ENCODE data around the gene UBXN1.
"Not testable (repeated sequence)": the region's sequence is repeated elsewhere in the genome, so short reads cannot be mapped to it uniquely, and the experiment has no call there.

The UBXN1 gene

GRCh38 chr11:62669420-62670161 lies 9.3 kb downstream of the UBXN1 start:
- DNase-seq, result no peak

GRCh38 chr11:62667460-62667859 lies 11.4 kb downstream of the UBXN1 start:
- DNase-seq, result no peak

DNA sequence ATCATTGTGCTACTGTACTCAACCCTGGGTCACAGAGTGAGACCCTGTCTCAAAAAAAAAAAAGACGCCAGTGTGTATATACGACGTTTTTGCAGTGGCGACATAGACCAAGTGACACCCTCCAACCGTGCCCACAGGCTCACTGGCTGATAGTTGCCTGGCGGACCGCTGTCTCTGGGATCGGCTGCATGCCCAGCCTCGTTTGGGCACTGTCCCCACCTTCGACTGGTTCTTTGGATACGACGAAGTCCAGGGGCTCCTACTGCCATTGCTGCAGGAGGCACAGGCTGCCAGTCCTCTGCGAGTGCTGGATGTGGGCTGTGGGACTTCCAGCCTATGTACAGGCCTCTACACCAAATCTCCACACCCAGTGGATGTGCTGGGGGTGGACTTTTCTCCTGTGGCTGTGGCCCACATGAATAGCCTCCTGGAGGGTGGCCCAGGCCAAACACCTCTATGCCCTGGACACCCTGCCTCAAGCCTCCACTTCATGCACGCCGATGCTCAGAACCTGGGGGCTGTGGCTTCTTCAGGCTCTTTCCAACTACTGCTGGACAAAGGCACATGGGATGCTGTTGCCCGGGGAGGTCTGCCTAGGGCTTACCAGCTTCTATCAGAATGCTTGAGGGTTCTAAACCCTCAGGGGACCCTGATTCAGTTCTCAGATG lies 12.5 kb downstream of the UBXN1 start:
- DNase-seq, result no peak

- DNase-seq, result no peak
These were observed 13.1 kb downstream of the UBXN1 start for GRCh38 chr11:62665599-62666258.

DNA sequence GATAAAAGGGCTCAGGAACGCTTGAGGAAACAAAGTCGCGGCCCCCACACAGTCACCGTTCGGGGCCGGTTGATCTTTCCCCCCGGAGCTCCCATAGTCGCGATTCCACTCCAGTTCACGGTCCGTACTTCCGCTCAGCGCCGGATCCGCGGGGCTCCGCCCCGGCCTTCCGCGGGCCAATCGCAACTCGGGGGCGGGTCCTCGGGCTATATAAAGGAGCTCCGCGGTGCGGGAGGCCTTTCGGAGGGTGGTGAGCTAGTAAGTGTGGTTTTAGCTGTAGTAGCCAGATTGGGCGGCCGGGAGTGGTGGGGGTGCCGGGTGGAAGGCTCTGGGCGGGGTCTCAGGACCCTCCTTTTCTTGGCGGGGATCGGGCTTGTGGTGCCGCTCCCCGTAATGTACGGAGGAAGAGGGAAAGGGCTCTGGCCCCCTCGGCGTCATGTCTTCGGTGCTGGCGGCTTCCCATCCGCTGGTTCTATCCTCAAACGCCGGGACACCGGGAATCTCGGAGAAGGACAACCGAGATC lies 13.7 kb downstream of the UBXN1 start, which contains the start of the genes C11orf98 and CSKMT:
Gene C11orf98 (minus strand): TSS at position 136 of the 524 bp plus-strand sequence. CDS start 41 bp downstream, at position 95.
Gene CSKMT (plus strand): TSS at position 238 of the 524 bp plus-strand sequence. CDS start 568 bp downstream, outside the sequence.
- peak; percentile 69 for DNase-seq

GRCh38 chr11:62664405-62665074 lies 14.3 kb downstream of the UBXN1 start:
- no peak for DNase-seq

DNA sequence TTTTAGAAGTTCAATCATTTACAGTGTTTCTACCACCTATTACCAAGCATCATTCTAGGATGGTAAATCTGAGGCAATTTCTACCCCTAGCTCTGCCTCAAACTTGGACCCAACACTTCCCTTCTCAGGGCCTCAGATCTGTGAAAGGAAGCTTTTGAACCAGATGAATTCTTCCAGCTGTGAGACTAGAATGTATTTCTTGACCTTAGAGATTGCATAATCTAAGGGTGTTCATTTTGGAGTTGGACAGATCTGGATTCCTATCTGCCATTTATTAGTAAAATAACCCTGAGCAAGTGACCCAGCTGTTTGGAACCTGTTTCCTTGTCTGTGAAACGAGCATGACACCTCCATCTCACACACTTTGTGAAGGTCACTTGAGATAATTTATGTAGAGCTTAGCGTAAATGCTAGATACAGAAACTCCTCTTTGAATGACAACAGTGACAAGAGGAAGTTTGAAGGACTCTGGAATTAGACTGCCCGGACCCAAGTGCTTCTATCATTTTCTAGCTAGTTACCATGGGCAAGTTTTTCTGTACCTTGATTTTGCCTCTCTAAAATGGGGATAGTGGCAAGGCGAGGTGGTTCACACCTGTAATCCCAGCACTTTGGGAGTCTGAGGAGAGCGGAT lies 22.0 kb downstream of the UBXN1 start:
- DNase-seq, result no peak

DNA sequence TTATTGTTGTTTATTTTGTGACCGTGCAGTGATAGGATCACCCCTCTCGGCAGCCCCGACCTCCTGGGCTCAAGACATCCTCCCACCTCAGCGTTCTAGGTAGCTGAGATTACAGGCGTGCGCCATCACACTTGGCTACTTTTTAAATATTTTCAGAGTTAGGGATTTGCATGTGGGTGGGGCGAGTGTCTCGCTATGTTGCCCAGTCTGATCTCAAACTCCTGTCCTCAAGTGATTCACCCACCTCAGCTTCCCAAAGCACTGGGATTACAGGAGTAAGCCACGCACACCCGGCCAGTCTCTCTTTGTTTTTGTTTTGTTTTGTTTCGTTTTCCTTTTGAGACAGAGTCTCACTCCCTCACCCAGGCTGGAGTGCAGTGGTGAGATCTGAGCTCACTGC lies 24.6 kb downstream of the UBXN1 start:
- no peak for DNase-seq

- DNase-seq, result no peak
These were observed 26.5 kb downstream of the UBXN1 start for GRCh38 chr11:62652161-62653006.

DNA sequence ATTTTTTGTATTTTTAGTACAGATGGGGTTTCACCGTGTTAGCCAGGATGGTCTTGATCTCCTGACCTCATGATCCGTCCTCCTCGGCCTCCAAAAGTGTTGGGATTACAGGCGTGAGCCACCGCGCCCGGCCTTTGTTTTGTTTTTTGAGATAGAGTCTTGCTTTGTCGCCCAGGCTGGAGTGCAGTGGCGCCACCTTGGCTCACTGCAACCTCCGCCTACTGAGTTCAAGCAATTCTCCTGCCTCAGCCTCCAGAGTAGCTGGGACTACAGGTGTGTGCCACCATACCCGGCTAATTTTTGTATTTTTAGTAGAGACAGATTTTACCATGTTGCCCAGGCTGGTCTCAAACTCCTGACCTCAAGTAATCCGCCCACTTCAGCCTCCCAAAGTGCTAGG lies 28.6 kb downstream of the UBXN1 start:
- not testable (repeated sequence) for DNase-seq

GRCh38 chr11:62649486-62649885 lies 29.4 kb downstream of the UBXN1 start:
- DNase-seq, result no peak

DNA sequence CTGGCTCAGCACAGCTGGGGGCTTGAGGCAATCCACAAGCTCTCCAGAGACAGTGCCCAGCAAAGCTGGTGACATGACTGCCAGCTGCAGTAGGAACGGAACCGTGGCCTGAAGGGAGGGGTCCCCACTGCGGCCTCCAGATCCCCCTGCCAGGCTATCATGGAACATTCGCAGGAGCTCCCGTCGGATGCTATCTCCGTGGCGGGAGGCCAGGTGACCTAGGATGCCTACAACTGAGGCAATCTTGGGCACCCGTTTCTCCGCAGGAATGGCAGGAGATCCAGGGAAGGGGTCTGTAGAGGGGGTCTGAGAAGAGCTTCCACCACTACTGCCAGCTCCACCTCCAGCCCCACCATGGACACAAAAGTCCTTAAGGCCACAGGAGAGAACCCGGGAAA lies 29.9 kb downstream of the UBXN1 start:
- no peak for DNase-seq

GRCh38 chr11:62648185-62648966 lies 30.5 kb downstream of the UBXN1 start:
- no peak for DNase-seq

GRCh38 chr11:62647609-62648005 lies 31.3 kb downstream of the UBXN1 start:
- DNase-seq, result no peak

- no peak for DNase-seq
These were observed 31.9 kb downstream of the UBXN1 start for GRCh38 chr11:62646825-62647608.

DNA sequence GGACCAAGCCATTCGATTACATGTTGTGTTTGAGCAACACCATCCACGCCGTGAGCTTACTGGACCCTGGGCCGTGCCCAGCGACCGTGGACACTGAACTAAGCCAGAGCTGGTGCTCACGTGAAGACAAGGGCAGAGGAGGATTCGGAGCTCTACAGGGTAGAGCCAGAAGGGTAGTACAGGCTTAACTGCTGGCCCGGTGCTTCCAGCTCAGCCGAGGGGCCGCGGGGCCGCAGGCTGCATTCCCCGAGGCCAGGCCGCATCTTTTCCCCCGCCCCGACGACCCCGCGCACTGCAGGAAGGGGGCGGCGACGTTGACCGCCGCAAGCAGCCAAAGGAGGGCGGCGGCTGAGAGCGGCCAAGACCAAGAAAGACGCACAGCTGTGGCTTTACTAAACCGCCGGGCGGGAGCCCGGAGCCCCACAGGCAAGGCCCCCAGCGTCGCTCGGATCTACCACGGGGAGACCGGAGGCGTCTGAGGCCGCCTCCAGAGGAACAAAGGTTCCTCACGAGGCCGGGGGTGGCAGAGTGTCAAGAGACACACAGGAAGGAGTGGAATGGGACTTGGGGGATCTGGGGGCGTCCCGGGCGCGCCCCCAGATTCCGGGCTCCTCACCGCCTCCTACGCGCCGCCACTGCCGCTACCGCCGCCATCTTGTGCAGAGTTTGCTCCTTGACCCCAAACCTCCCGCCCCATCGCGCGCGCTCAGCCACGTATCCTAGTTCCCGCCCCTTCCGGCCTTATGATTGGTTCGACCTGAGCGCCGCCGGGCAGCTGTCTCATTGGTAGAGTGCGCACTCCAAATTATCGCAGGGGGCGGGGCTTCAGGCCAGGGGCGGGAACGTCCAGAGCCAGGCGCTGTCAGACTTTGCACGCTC lies 32.7 kb downstream of the UBXN1 start, which contains the start of gene GANAB:
Gene GANAB (minus strand): TSS at position 668 of the 879 bp plus-strand sequence. CDS start 14 bp downstream, at position 654.
- peak; percentile 86 for DNase-seq

DNA sequence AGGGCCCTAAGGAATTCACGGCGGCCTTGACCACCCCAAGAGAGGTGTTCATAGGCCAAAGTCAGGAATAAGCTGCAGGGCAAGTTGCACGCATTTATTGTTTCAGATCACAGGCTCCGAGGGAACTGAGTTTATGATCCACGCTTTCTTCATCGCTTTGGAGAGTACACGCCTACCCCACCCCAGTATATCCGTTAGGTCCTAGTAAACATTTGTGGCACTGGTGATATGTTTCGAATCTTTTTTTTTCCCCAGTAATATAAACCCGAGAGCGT lies 33.3 kb downstream of the UBXN1 start:
- no peak for DNase-seq

DNA sequence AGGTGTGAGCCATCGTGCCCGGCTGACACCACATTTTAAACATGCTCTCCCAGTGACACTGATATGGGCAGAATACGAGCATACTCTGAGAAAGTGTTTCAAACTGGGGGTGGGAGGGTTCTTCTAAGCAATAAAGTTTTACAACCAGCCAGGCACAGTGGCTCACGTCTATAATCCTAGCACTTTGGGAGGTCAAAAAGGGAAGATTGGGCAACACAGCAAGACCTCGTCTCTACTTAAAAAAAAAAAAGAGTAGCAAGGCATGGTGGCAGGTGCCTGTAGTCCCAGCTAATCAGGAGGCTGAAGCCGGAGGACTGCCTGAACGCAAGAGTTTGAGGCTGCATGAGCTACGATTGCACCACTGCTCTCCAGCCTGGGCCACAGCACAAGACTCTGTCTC lies 34.7 kb downstream of the UBXN1 start:
- no peak for DNase-seq

- no peak for DNase-seq
These were observed 46.4 kb downstream of the UBXN1 start for GRCh38 chr11:62632492-62632891.
